Jurkat, Clone E6-1 (cell line): ENCODE results near the gene KLHL30.

ENCODE experiments used
- DNase-seq: peaks from one replicate; pipeline ENCODE4 v3.0.0-alpha.2; 2011; ENCODE audit warnings: low read depth, low spot score
- H3K4me3 ChIP-seq: 2 replicates; pipeline ENCODE4 v1.5.1; 2011; ENCODE audit warnings: mild to moderate bottlenecking, low read length, control low read depth, moderate library complexity

The KLHL30 gene

GRCh38 chr2:238128534-238129001 is 9.9 kb upstream of the KLHL30 start:
- no peak overlapping the region for H3K4me3 ChIP-seq

GRCh38 chr2:238129166-238130010 is 9.1 kb upstream of the KLHL30 start:
- H3K4me3 ChIP-seq = no peak overlapping the region
- DNase-seq = no peak

More at GRCh38 chr2:238128534-238129001, 9.9 kb upstream of the KLHL30 start:
- no peak for DNase-seq

GRCh38 chr2:238130111-238130695 is 8.3 kb upstream of the KLHL30 start:
- H3K4me3 ChIP-seq = no peak overlapping the region
- DNase-seq = no peak

GRCh38 chr2:238130696-238131628 is 7.5 kb upstream of the KLHL30 start:
- no peak for DNase-seq
- no peak overlapping the region for H3K4me3 ChIP-seq

- no peak for DNase-seq
- H3K4me3 ChIP-seq = no peak overlapping the region
These were observed 6.6 kb upstream of the KLHL30 start for GRCh38 chr2:238131761-238132462.

GRCh38 chr2:238132463-238133450 is 5.7 kb upstream of the KLHL30 start:
- no peak overlapping the region for H3K4me3 ChIP-seq
- DNase-seq = no peak

GRCh38 chr2:238133499-238134392 is 4.7 kb upstream of the KLHL30 start:
- no peak for DNase-seq
- no peak overlapping the region for H3K4me3 ChIP-seq

- no peak overlapping the region for H3K4me3 ChIP-seq
- no peak for DNase-seq
These were observed 4.1 kb upstream of the KLHL30 start for GRCh38 chr2:238134393-238134785.

GRCh38 chr2:238135601-238136150 is 2.8 kb upstream of the KLHL30 start:
- H3K4me3 ChIP-seq = no peak overlapping the region
- DNase-seq = no peak

GRCh38 chr2:238136820-238137537 is 1.5 kb upstream of the KLHL30 start:
- H3K4me3 ChIP-seq = no peak overlapping the region
- DNase-seq = no peak

GRCh38 chr2:238137885-238138284 is 583 bp upstream of the KLHL30 start:
- no peak overlapping the region for H3K4me3 ChIP-seq
- DNase-seq = no peak

- no peak overlapping the region for H3K4me3 ChIP-seq
- no peak for DNase-seq
These were observed 950 bp downstream of the KLHL30 start for GRCh38 chr2:238139196-238140039.

- no peak for DNase-seq
- no peak overlapping the region for H3K4me3 ChIP-seq
These were observed 1.6 kb downstream of the KLHL30 start for GRCh38 chr2:238140040-238140439.

- DNase-seq = no peak
- H3K4me3 ChIP-seq = no peak overlapping the region
These were observed 2.5 kb downstream of the KLHL30 start for GRCh38 chr2:238140721-238141540.
